Tibial nerve (tissue), 4 donors: ENCODE data around the gene SEMA6A.

ENCODE experiments used
- EP300 ChIP-seq, 2 donors: sonication (generic); formaldehyde crosslinking; IDR thresholded peaks; one replicate each; pipeline ENCODE4 v1.6.1; 2017; ENCODE audit warnings: antibody characterized with exemption in 2 of 2, mild to moderate bottlenecking in 1 of 2
- POLR2A ChIP-seq, 2 donors: fragments of 450-650 bp; IDR thresholded peaks; one replicate each; pipeline ENCODE4 v1.6.1; 2017; ENCODE audit warnings: antibody characterized with exemption in 2 of 2, mild to moderate bottlenecking in 2 of 2, moderate library complexity in 2 of 2
- TF ChIP-seq, protein P1 (sequence below), 5 experiments: fragments of 200-600 bp in 3 of 5; fragments of 450-650 bp in 2 of 5; sonication (generic) in 3 of 5; IDR thresholded peaks; one replicate each; pipeline ENCODE4 v1.5.1; 2016 to 2019; ENCODE audit warnings: antibody characterized with exemption in 5 of 5, mild to moderate bottlenecking in 3 of 5, moderate library complexity in 2 of 5

DNA sequence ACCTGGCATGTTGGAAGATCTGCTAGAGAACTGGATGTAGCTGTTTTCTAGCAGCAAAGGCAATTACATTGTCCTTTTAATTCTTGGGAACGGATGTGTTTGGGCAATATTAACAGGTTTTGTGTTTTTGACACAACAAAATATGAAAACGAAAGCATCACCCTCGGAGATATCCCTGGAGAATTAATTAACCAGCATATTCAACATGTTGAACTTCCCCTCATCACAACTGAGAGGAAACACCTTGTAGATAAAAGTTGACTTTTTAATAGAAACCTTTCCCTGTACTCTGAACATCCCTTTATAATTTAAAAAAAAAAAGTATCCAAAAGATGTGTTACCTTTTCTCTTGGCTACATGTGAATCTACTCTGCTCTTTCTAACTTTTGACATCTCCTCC, 13.0 kb downstream of the SEMA6A start:
- TF ChIP-seq POLR2A (IDR thresholded peaks at IDR 0.05) (no peak), EP300 (IDR thresholded peaks at IDR 0.05) (peak in 1 of 2 donors; percentile 8)
- TF ChIP-seq, protein P1, sequence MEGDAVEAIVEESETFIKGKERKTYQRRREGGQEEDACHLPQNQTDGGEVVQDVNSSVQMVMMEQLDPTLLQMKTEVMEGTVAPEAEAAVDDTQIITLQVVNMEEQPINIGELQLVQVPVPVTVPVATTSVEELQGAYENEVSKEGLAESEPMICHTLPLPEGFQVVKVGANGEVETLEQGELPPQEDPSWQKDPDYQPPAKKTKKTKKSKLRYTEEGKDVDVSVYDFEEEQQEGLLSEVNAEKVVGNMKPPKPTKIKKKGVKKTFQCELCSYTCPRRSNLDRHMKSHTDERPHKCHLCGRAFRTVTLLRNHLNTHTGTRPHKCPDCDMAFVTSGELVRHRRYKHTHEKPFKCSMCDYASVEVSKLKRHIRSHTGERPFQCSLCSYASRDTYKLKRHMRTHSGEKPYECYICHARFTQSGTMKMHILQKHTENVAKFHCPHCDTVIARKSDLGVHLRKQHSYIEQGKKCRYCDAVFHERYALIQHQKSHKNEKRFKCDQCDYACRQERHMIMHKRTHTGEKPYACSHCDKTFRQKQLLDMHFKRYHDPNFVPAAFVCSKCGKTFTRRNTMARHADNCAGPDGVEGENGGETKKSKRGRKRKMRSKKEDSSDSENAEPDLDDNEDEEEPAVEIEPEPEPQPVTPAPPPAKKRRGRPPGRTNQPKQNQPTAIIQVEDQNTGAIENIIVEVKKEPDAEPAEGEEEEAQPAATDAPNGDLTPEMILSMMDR (IDR thresholded peaks at IDR 0.05), result no peak
